Pancreas (tissue), 10 donors: ENCODE data around the gene ZNF429. TPM values are rescaled to one million over a fixed set of nuclear protein-coding genes. Genes with fewer than 3 reads are reported as not detected.
"Not testable (repeated sequence)": the region's sequence is repeated elsewhere in the genome, so short reads cannot be mapped to it uniquely, and the experiment has no call there.

Experiments
- ATAC-seq, 4 donors: fragments of 200-7000 bp; cut with Tn5 transposase; one replicate each; pipeline versions ENCODE4 v1.8.0 to v1.9.1; 2020; ENCODE audit warnings: mild to moderate bottlenecking in 4 of 4, moderate library complexity in 4 of 4
- DNase-seq, 6 donors: peaks; one replicate each; pipeline ENCODE4 v3.0.0-alpha.2; 2020
- FAIRE-seq: peaks from 2 replicates; lab custom pipeline; 2012; peaks lifted over from hg19 to GRCh38; lab: Jason Lieb, UNC
- H3K27ac ChIP-seq, 4 donors: fragments of 200-600 bp; sonication (generic); 1 replicate in 3 of 4; 2 replicates in 1 of 4; pipeline versions ENCODE4 v1.5.0 to v1.8.0; 2020
- H3K27me3 ChIP-seq, 4 donors: fragments of 200-600 bp; one replicate each; pipeline ENCODE4 v1.8.0; 2021
- H3K36me3 ChIP-seq, 3 donors: fragments of 200-600 bp; sonication (generic) in 1 of 3; one replicate each; pipeline versions ENCODE4 v1.5.0 to v1.8.0; 2020 to 2021
- H3K4me1 ChIP-seq, 3 donors: fragments of 200-600 bp; one replicate each; pipeline ENCODE4 v1.8.0; 2021
- H3K4me3 ChIP-seq, 4 donors: fragments of 200-600 bp; sonication (generic) in 2 of 4; one replicate each; pipeline versions ENCODE4 v1.5.0 to v1.8.0; 2020 to 2021
- H3K9me3 ChIP-seq, 4 donors: fragments of 200-600 bp; one replicate each; pipeline ENCODE4 v1.8.0; 2021
- CTCF ChIP-seq, 4 donors: fragments of 200-600 bp; sonication (generic) in 3 of 4; IDR thresholded peaks; one replicate each; pipeline versions ENCODE4 v1.5.0 to v1.8.0; 2021; ENCODE audit warnings: antibody characterized with exemption in 4 of 4
- WGBS, 2 donors: extraction: QIAGEN DNeasy Blood & Tissue Kit; methylation state at CpG; one replicate each; pipeline ENCODE4 v1.1.7; 2013; 5-methylcytosine and 5-hydroxymethylcytosine counted together
- intact Hi-C, 3 donors: fragments of 100-400 bp; cut with DNase I; formaldehyde crosslinking; loops; one replicate each; pipeline versions ENCODE4 v1.11.1 to v1.14.2; 2022
- polyA plus RNA-seq, 2 donors: library from polyadenylated mRNA; stranded (reverse); fragments of 200-250 nt; gene quantifications; one replicate each; pipeline ENCODE4 v1.2.3, GENCODE V29; 2013
- total RNA-seq, 6 donors: library from RNA; stranded (reverse); fragmentation: NEBNext Ultra II Directional in 4 of 6; extraction: Animal tissue kit (Norgen Biotek cat#: 25700) in 4 of 6; gene quantifications; one replicate each; pipeline versions ENCODE4 v1.2.1 to v1.2.4, GENCODE V29; 2021 to 2023
- donor health status: healthy with polysubstance abuse.
- donor health status: DM: no; HTN: no; CAD: no; lungs with moderate emphysema.
- donor health status: DM: no; HTN: no; CAD: no.
- donor health status: control.
- donor health status: control.
- donor health status: Bipolar disorder and iron deficiency.
- donor health status: DM: yes; HTN: yes; CAD: no.
- donor health status: DM: no; HTN: no; CAD: no.
- donor health status: DM: no; HTN: no; CAD: no.
- donor health status: DM: yes; HTN: yes; CAD: no.

Gene ZNF429
- total and polyA plus RNA-seq, 8 donors, result 6.8 to 12.6 (median 9.9) TPM

GRCh38 chr19:21508198-21508597, 2.8 kb downstream of the ZNF429 start:
- Histone ChIP-seq H3K36me3 (no peaks in the 10 kb centered on the region), H3K4me1 (peaks cover 0 to 9% (median 8%) of the 10 kb centered on the region in 3 donors), H3K9me3 (no peaks in the 10 kb centered on the region), H3K27ac (no peak overlapping the region), H3K27me3 (no peaks in the 10 kb centered on the region), H3K4me3 (no peak overlapping the region)
- 62 to 76% methylated on average over 5 of the region's 5 CpGs for WGBS, 2 donors
- intact Hi-C loops, result no loop called here
- no peak for DNase-seq
- FAIRE-seq, result no peak
- no peak for ATAC-seq
- no peak for TF ChIP-seq CTCF (IDR thresholded peaks at IDR 0.05)

GRCh38 chr19:21511058-21511457, 5.7 kb downstream of the ZNF429 start:
- H3K4me1 ChIP-seq, H3K27me3 ChIP-seq, H3K4me3 ChIP-seq, intact Hi-C loops, H3K9me3 ChIP-seq, H3K27ac ChIP-seq, ATAC-seq, FAIRE-seq, H3K36me3 ChIP-seq: not testable (repeated sequence)
- 91 to 93% methylated on average over 14 to 24 of the region's 25 CpGs for WGBS, 2 donors
- peak in 2 of 6 donors; percentile 22 to 59 for DNase-seq

- FAIRE-seq, H3K27me3 ChIP-seq, intact Hi-C loops, DNase-seq, H3K36me3 ChIP-seq, H3K4me3 ChIP-seq, H3K4me1 ChIP-seq, H3K27ac ChIP-seq, ATAC-seq, H3K9me3 ChIP-seq: not testable (repeated sequence)
- 98 to 99% methylated on average over 7 of the region's 7 CpGs for WGBS, 2 donors
These were observed 7.2 kb downstream of the ZNF429 start for GRCh38 chr19:21512609-21513008.

GRCh38 chr19:21513651-21514050, 8.2 kb downstream of the ZNF429 start:
- intact Hi-C loops, result no loop called here
- 58 to 77% methylated on average over 2 of the region's 2 CpGs for WGBS, 2 donors
- H3K4me1 ChIP-seq, result peaks cover 0 to 4% (median 0%) of the 10 kb centered on the region in 3 donors
- peaks cover 0 to 2% (median 2%) of the 10 kb centered on the region in 3 donors for H3K36me3 ChIP-seq
- no peaks in the 10 kb centered on the region for H3K9me3 ChIP-seq
- H3K27ac ChIP-seq, result no peak overlapping the region
- FAIRE-seq (no peak), ATAC-seq (peak in 1 of 4 donors; percentile 9), DNase-seq (no peak)
- H3K4me3 ChIP-seq, result no peak overlapping the region
- no peaks in the 10 kb centered on the region for H3K27me3 ChIP-seq
- TF ChIP-seq CTCF (IDR thresholded peaks at IDR 0.05), result no peak

- no peak for FAIRE-seq
- 97 to 100% methylated on average over 2 of the region's 2 CpGs for WGBS, 2 donors
These were observed 14.1 kb downstream of the ZNF429 start for GRCh38 chr19:21519488-21519887.

More at GRCh38 chr19:21519488-21519887, 14.1 kb downstream of the ZNF429 start:
- TF ChIP-seq CTCF (IDR thresholded peaks at IDR 0.05), result no peak
- Histone ChIP-seq H3K4me1 (no peaks in the 10 kb centered on the region), H3K27ac (no peak overlapping the region), H3K4me3 (no peak overlapping the region), H3K9me3 (peaks cover 0 to 13% (median 1%) of the 10 kb centered on the region in 4 donors), H3K36me3 (peaks cover 0 to 44% (median 20%) of the 10 kb centered on the region in 3 donors), H3K27me3 (no peaks in the 10 kb centered on the region)
- ATAC-seq (no peak), DNase-seq (no peak)
- intact Hi-C loops, result no loop called here
